ENCODE data around the gene ATG2B.

The ATG2B gene

DNA sequence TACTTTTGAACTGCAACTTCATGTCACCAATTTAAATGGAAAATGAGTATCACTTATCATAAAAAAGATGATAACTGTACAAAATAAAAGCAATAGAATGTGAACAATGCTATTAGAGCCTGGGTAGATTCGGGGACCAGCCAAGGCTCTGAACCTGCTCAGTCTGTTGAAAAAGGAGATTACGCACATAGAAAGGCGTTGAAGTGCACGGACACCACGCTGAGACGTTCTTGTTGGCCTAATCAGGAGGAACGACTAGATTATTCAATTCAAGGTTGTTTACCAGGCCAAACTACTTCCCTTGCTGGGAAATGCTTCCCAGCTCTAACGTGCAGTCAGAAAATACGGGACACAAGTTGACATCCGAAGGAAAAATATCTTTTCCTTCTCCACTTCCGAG lies 130.6 kb downstream of the ATG2B start:
- in situ Hi-C loops (cut with MboI; ENCODE audit: low sequenced_read_pairs), result no loop called here

DNA sequence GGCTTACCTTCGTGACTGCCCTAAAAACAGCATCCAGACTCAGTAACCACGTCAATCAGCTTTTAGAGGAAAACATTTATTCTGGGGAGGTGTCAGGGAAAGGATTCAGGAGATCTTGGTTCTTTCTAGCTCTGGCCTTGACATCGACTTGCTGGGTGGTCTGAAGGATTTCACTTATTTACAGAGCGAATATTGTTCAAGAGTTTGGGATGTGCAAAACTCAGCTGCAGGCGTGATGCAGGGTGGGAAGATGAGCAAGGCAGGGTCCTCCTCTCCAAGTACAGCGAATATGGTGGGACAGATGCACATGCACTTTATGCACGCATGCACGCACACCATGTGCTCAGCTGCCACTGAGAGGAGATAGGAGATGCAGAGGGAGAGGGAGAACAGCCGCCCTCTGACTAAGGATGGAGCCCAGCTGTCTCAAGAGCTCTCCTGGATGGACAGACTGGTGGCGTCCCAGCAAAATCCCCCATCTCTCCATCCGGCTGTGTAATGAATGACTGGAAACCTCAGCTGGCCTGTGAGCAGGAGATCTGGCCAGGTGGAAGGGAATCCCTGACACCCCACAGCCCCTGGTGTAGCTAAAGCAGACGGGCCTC lies 131.5 kb downstream of the ATG2B start:
- in situ Hi-C loops (cut with MboI; ENCODE audit: low sequenced_read_pairs), result no loop called here

- in situ Hi-C loops (cut with MboI; ENCODE audit: low sequenced_read_pairs), result no loop called here
Observed at GRCh38 chr14:96231056-96231455, 132.1 kb downstream of the ATG2B start.

- in situ Hi-C loops (cut with MboI; ENCODE audit: low sequenced_read_pairs), result no loop called here
Observed at GRCh38 chr14:96229315-96229714, 133.8 kb downstream of the ATG2B start.

All from HL-60/S4 (cell line).